Vagina (tissue), 2 donors: Measurements from ENCODE around the gene ARHGAP33. TPM values are rescaled to one million over a fixed set of nuclear protein-coding genes. Genes with fewer than 3 reads are reported as not detected.

ENCODE experiments used
- DNase-seq, 2 donors: peaks; one replicate each; pipeline ENCODE4 v3.0.0-alpha.2; 2017; ENCODE audit errors: extremely low spot score in 2 of 2
- H3K27ac ChIP-seq: fragments of 200-600 bp; sonication (generic); one replicate; pipeline ENCODE4 v1.5.1; 2019
- H3K27me3 ChIP-seq: fragments of 200-600 bp; sonication (generic); one replicate; pipeline ENCODE4 v1.5.1; 2019
- H3K36me3 ChIP-seq, 2 donors: fragments of 200-600 bp; sonication (generic); one replicate each; pipeline ENCODE4 v1.5.1; 2017 to 2019
- H3K4me1 ChIP-seq: fragments of 200-600 bp; sonication (generic); one replicate; pipeline ENCODE4 v1.5.1; 2019
- H3K4me3 ChIP-seq, 2 donors: fragments of 200-600 bp; sonication (generic); 1 replicate in 1 of 2; 2 replicates in 1 of 2; pipeline ENCODE4 v1.5.1; 2016 to 2019
- H3K9me3 ChIP-seq: fragments of 200-600 bp; sonication (generic); one replicate; pipeline ENCODE4 v1.5.1; 2019
- CTCF ChIP-seq, 3 experiments: fragments of 450-650 bp in 2 of 3; fragments of 200-600 bp in 1 of 3; sonication (generic) in 1 of 3; IDR thresholded peaks; one replicate each; pipeline ENCODE4 v1.5.1; 2017 to 2019; ENCODE audit warnings: antibody characterized with exemption in 3 of 3, mild to moderate bottlenecking in 2 of 3, moderate library complexity in 2 of 3
- POLR2A ChIP-seq, 2 donors: fragments of 450-650 bp; IDR thresholded peaks; one replicate each; pipeline ENCODE4 v1.6.1; 2017; ENCODE audit warnings: antibody characterized with exemption in 2 of 2, mild to moderate bottlenecking in 2 of 2, moderate library complexity in 2 of 2
- POLR2AphosphoS5 ChIP-seq, 2 donors: sonication (generic); formaldehyde crosslinking; IDR thresholded peaks; one replicate each; pipeline ENCODE4 v1.9.0; 2017; ENCODE audit warnings: antibody characterized with exemption in 2 of 2, mild to moderate bottlenecking in 2 of 2, low read depth in 1 of 2; ENCODE audit not compliant: insufficient read depth in 1 of 2
- intact Hi-C: fragments of 100-400 bp; cut with DNase I; formaldehyde crosslinking; loops from one replicate; pipeline ENCODE4 v1.15.1; 2023
- total RNA-seq: library from RNA; depleted of rRNA; stranded (reverse); fragments of >200 nt; gene quantifications from one replicate; pipeline ENCODE4 v1.2.3, GENCODE V29; 2016

The ARHGAP33 gene
- total RNA-seq, 1 donor from 2014 or later: 35.4 TPM

- H3K27ac ChIP-seq: no peak overlapping the region
- no peaks in the 10 kb centered on the region for H3K9me3 ChIP-seq
- peaks cover 2% of the 10 kb centered on the region for H3K4me1 ChIP-seq
- H3K27me3 ChIP-seq: no peaks in the 10 kb centered on the region
- peaks cover 0 to 23% of the 10 kb centered on the region in 2 donors for H3K36me3 ChIP-seq
- no peak for DNase-seq
- no peak overlapping the region for H3K4me3 ChIP-seq
- TF ChIP-seq POLR2AphosphoS5 (IDR thresholded peaks at IDR 0.05; ENCODE audit: insufficient read depth in 1 of 2, low read depth in 1 of 2): no peak
- no peak for TF ChIP-seq CTCF (IDR thresholded peaks at IDR 0.05)
- TF ChIP-seq POLR2A (IDR thresholded peaks at IDR 0.05): no peak
- intact Hi-C loops: no loop called here
These were observed 6.3 kb downstream of the ARHGAP33 start for GRCh38 chr19:35781650-35782049.

GRCh38 chr19:35782589-35782988 is 7.2 kb downstream of the ARHGAP33 start:
- intact Hi-C loops: no loop called here
- H3K36me3 ChIP-seq: peaks cover 0 to 23% of the 10 kb centered on the region in 2 donors
- H3K4me1 ChIP-seq: no peaks in the 10 kb centered on the region
- H3K27ac ChIP-seq: no peak overlapping the region
- no peaks in the 10 kb centered on the region for H3K27me3 ChIP-seq
- no peak for DNase-seq
- TF ChIP-seq CTCF (IDR thresholded peaks at IDR 0.05) (no peak), POLR2A (IDR thresholded peaks at IDR 0.05) (no peak), POLR2AphosphoS5 (IDR thresholded peaks at IDR 0.05; ENCODE audit: insufficient read depth in 1 of 2, low read depth in 1 of 2) (no peak)
- H3K4me3 ChIP-seq: no peak overlapping the region
- no peaks in the 10 kb centered on the region for H3K9me3 ChIP-seq

GRCh38 chr19:35783469-35784434 is 8.4 kb downstream of the ARHGAP33 start:
- peaks cover 0 to 19% of the 10 kb centered on the region in 2 donors for H3K36me3 ChIP-seq
- intact Hi-C loops: no loop called here
- H3K27me3 ChIP-seq: no peaks in the 10 kb centered on the region
- H3K9me3 ChIP-seq: no peaks in the 10 kb centered on the region
- DNase-seq: no peak
- H3K27ac ChIP-seq: no peak overlapping the region
- TF ChIP-seq CTCF (IDR thresholded peaks at IDR 0.05): no peak
- TF ChIP-seq POLR2A (IDR thresholded peaks at IDR 0.05): no peak
- no peak for TF ChIP-seq POLR2AphosphoS5 (IDR thresholded peaks at IDR 0.05; ENCODE audit: insufficient read depth in 1 of 2, low read depth in 1 of 2)
- H3K4me1 ChIP-seq: no peaks in the 10 kb centered on the region
- H3K4me3 ChIP-seq: no peak overlapping the region

GRCh38 chr19:35784503-35785338 is 9.4 kb downstream of the ARHGAP33 start:
- no peak for DNase-seq
- no peaks in the 10 kb centered on the region for H3K4me1 ChIP-seq
- H3K4me3 ChIP-seq: no peak overlapping the region
- intact Hi-C loops: no loop called here
- no peaks in the 10 kb centered on the region for H3K27me3 ChIP-seq
- TF ChIP-seq POLR2A (IDR thresholded peaks at IDR 0.05) (no peak), CTCF (IDR thresholded peaks at IDR 0.05) (no peak), POLR2AphosphoS5 (IDR thresholded peaks at IDR 0.05; ENCODE audit: insufficient read depth in 1 of 2, low read depth in 1 of 2) (no peak)
- H3K27ac ChIP-seq: no peak overlapping the region
- H3K36me3 ChIP-seq: peaks cover 0 to 19% of the 10 kb centered on the region in 2 donors
- H3K9me3 ChIP-seq: no peaks in the 10 kb centered on the region
